Stimulated activated CD8-positive, alpha-beta memory T cell treated with anti-CD3 and anti-CD28 coated beads, Interleukin-7, amount 100 ng/mL, for 48 hours (primary cell): ENCODE measurements around the gene LRRC52.

Experiments
- DNase-seq, 2 donors: peaks; one replicate each; pipeline ENCODE4 v3.0.0-alpha.2; 2020; ENCODE audit warnings: low read depth in 1 of 2; ENCODE audit errors: extremely low read depth in 1 of 2

The LRRC52 gene

DNA sequence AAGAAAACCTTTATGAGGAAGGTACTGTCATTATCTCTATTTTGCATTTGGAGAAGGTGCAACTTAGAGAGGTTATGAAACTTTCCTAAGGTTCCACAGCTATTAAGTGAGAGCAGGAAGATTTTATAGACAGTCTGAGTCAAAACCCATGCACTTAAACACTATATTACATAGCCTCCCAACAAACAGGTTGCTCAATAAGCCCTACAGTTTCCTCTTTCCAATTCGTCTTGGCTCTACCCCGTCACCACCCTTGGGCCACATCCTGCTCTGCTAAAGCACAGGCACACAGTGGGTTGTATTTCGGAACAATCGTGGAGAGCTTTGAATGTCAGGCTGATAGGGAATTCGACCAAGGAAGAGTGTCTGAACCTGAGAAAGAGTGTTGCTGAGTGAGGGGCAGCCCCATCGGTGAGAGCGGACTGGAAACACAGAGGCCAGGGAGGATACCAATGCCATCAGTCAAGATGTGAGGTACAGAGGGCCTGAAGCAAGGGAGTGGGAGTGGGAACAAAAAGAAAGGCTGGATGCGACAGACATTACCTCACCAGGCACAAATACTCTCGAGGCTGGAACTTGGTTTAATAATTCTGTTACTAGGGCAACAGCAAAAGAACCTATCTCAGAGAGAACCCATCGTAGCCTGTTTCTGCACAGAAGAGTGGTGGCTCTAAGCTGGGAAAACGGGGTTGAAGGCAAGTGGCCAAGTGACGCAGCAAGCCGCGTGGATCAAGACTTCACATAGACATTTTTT lies 6.3 kb upstream of the LRRC52 start:
- no peak for DNase-seq

DNA sequence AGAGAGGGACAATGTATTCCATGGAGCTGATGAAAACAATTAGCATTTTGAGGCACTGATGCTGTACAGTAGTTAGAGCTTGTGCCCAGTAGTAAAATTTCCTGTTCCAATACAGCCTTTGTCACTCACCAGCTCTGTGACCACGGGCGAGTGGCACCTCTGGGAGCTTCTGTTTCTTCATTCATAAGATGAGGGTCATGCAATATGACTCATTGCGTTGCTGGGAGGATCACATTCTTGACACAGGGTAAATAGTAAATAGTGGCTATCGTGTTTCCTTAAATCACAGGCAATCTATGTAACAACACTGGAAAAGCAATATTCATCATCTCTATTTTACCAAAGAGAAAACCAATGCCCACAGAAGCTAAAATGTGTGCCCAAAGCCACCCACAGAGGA lies 4.5 kb upstream of the LRRC52 start:
- no peak for DNase-seq

DNA sequence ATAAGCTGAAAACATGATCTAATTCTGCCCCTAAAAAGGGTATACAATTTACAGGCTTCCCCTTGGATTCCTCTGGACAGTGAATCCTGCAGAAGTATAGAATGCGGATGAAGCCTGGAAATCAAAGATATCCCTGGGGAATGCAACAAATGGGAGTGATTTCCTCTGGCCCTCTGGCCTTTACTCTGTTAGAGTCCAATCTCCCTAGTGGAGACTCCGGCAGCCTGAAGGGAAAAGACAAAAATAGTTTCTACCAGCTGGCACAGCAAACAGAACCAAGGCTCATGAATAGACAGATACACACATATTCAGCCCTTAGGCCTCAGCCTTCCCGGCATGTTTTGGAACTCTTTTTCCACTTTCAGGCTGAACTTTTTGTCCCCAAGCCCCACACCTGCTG lies 3.9 kb upstream of the LRRC52 start:
- no peak for DNase-seq

DNA sequence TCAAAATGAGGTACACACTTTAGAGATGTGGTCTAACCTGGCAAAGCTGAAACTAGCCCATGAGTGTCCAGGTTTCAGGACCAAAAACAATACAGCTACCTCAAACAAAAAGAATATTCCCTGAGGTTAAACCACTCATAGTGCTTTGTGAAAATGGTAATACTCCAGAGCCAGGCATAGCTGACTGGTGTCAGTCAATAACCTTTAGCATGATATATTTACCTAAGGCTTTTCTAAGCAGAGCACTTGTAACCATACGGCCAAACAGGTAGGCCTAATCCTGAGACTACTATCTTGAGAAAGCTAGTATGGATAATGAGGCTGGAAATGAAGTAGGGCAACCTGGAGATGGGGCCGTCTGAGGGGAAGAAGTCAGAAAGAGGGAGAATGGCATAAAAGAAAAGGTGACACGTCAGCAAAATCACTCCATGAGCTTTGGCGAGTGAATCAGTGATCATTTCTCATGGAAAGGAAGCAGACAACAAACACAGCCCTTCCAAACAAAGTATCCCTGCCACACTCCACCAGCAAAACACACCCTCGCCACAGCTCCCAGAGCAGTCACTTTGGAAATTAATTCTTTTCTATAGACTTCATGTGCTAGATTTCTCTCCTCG lies 1.7 kb upstream of the LRRC52 start:
- no peak for DNase-seq

DNA sequence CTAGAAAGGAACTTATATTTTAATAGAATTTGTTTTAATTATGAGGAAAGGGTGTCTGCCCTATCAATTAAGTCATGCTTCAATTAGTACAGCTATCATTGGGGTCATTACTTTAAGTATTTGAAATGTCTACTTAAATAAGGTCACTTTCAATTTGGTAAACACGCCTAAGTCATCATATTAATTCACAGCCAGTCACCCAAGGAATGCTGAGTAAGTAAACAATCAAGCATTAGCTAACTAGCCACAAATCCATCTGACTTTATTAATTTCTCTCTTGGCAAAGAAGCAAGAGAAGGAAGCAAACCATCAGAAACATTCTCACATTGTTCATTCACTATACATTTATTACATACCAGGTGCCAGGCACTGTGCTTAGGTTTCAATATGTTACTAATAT lies 1.2 kb upstream of the LRRC52 start:
- no peak for DNase-seq

DNA sequence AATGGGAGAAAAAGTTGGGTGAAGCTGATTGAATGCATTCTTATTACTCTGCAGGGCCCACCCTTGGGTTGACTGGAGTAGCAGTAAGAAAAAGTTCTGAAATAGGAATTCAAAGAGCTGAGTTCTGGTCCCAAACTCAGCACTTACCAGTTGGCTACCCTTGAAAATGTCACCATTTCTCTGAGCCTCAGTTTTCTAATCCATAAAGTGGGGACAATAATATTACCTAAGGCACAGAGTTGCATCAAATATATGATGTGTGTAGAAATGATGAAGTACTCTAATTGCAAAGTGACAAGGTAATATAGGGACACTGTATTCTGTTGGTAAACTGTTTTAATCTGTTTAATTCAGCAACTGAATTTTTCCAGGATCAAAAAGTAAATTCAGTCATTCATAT lies 1.2 kb downstream of the LRRC52 start:
- no peak for DNase-seq

DNA sequence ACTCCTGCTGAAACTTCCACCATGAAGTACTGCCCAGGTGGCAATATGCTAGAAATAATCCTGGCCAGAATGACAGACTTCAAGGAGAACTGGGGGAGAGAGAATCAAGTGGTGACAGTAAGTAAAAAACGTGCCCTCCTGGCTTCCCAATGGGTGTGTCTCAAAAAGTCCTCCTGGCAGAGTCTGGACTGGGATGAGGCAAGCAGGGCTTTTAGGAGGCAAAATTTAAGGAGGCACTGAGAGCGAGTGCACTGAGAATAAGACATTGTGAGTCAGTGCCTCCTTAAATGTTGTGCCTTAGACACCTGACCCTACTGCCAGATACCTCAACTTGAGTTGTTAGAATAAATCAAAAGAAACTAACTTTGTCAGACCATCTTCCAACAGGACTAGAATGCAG lies 2.2 kb downstream of the LRRC52 start:
- DNase-seq, result no peak

DNA sequence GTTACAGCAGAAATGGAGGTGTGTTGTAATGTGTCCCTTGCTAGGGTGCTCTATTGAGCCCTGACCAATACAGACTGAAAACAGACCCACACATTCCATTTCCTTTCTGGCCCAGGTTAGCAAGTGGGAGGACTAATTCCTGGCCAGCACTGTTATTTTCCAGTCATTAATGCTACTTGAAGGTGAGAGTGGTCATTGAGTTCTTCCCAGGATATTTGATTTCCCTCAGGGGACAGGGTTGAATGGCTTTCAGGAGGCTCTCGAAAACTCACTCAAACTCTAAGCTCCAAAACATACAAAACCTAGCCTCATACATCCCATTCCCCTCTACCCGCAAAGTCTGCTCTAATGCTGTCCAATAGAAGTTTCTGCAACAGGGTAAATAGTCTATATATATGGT lies 6.2 kb downstream of the LRRC52 start:
- no peak for DNase-seq

DNA sequence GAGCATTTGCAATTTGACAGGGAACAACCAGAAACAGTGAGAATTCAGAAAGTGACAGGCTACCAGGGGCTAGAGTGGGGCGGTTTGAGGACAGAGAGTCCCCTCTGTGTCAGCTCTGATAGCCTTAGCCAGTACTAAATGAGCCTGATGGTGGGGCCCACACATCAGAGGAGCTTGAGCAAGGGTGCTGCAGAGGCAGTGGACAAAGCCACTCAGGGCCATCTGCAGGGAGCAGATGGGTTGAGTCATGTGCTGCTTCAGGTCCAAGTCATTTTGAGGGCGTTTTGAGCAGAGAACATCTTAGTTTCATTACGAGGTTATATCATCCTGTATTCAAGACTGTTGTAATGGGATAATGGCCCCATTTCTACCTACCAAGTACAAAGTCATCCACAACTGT lies 7.7 kb downstream of the LRRC52 start:
- DNase-seq, result no peak

DNA sequence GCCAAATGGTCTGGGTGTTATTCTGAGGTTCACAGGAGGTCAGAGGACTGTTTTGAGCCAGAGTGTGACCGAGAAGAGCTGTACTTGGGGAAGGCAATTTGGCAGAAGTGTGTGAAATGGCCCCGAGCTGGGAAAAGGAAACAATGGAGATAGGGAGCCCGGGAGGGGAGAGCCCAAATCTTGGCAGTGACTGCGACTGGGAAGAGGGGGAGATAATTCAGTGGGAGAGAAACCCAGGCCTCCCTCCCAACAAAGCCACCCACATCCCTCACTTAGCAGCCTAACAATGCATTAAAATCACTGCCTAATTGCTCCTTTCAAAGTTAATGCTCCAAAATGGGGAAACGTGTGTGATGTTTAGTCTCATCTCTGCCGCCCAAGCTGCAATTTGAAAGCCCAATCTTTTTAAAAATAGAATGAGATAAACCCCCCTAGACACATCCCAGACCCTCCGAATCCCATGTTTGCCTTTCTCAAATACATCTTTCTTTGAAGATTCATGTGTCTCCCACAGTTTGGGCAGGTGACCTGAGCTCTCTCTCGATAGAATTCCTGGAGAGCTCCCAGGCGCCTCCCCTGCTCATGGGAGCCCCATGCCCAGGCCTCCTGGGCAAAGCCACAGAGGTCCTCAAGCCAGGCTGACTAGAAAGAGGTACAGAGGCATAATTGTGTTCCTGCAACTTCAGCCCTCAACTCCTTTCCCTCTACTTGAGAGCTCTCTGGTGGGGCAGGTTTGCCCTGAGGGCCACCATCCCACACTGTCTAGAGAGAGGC lies 17.3 kb downstream of the LRRC52 start:
- no peak for DNase-seq

DNA sequence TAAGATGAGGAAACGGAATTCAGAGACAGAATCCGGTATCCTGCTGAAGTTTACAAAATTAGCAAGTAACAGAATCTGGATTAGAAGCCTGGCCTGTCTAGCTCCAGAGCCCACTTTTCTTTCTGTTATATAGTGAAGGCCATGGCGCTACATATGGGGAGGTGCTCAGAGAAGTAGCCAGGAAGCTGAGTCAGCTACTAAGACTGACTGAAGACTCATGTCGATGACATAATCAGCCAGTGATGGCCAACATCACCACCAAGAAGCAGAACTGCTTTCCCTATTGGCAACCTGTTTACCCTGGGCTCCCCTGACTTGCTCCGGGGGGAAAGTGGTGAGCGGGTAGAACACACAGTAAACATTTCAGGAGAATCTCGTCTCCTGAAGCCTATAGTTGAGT lies 18.8 kb downstream of the LRRC52 start:
- no peak for DNase-seq

DNA sequence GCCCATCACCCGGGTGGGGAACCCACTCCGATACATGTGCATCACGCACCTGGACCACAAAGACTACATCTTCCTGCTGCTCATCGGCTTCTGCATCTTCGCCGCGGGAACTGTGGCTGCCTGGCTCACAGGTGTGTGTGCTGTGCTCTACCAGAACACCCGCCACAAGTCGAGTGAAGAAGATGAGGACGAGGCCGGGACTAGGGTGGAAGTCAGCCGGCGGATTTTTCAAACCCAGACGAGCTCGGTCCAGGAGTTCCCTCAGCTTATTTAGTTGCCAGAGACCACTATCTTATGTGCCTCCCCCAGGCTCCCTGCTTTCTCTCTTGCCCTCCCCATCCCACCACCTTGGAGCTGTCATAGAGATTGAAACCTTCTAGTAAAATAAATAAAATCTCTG lies 19.8 kb downstream of the LRRC52 start:
- DNase-seq, result no peak

DNA sequence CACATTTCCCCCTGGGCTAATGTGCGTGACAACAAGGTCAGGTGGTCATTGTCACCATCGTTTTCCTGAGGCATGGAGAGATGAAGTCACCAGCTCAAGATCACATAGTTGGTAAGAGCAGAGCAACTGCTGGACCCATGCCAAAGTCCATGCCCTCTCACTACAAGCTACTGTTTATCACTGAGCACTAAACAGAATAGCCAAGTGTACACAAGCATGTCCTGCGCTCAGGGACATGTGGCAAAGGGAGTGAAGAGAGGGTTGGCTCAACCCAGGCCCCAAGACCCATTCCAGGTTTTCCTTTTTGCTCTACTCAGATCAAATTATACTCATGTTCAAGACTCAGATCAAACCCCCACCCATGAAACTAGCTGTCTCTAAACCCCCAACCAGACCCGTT lies 20.8 kb downstream of the LRRC52 start:
- DNase-seq, result no peak

DNA sequence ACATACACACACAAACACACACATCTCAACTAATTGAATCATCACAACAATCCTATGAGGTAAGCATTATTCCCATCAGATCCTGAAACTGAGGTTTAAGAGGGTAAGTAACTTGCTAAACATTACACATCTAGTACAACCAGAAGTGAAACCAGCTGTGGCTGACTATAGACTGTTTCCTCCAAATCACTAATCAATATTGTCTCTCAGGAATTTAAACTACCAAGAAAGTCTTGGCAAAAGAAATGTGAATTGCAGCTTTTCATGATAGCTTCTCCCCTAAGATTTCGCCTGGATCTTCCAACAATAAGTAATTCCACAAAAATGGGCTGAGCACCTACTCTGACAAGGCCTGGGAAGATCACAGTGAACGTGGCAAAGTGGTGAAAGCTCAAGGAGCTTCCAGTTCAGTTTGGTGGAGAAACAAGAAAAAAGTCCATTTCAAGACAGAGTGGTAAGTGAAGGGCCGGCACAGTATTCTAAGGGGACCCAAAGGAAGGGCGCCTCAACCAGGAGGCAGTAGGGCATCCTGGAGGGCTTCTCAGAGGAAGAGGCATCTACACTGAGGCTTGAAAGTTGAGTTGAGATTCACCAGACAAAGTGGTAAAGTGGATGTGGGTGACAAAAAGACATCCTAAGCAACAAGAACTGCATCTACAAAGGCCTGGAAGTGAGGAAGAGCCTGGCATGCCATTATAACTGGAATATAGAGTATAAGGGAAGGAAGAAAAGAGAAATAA lies 22.1 kb downstream of the LRRC52 start:
- no peak for DNase-seq

DNA sequence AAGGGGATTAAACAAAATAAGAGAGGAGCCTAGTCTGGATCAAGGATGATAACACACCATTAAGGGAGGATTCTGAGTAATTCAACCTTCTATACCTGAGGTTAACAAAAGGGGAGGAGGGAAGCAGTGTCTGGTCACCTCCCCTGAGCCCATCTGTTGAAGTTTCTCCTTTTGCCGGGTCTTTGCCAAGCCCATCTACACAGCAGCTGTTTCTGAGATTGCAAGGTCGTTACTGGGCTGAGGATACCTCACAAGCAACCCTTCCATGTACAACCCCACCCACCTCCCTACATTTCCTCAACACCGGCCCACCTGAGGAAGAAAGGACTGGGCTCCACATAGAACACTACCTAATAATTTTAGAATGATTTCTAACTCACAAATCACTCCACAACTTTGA lies 26.3 kb downstream of the LRRC52 start:
- DNase-seq, result no peak

DNA sequence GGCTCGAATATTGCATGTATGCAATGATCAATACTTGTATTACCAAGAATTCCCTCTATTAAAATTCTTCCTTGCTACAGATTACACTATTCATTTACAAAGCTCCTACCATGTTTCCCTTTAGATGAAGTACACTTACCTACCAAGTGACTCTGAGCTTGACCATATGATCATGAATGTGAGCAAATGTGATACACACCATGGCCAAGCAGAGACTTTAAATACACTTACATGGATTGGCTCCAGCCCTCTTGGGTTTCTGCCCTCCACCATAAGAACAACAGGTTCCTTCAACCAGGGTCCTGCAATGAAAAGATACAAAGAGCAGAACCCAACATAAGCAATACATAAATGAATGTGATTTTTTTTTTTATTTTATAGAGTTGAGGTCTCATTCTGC lies 30.0 kb downstream of the LRRC52 start:
- no peak for DNase-seq

DNA sequence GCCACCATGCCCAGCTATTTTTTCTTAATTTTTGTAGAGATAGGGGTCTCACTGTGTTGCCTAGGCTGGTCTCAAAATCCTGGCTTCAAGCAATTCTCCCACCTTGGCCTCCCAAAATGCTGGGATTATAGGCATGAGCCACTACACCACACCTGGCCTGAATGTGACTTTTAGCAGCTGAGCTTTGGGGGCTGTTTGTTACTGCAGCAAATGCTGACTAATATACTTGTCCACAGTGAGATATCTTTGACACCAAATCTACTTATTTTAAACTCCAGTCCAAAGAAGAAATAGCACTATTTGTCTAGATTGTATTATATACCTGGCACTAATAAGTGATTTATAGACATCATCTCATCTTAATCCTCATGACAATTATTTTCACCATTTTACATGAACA lies 30.5 kb downstream of the LRRC52 start:
- no peak for DNase-seq

DNA sequence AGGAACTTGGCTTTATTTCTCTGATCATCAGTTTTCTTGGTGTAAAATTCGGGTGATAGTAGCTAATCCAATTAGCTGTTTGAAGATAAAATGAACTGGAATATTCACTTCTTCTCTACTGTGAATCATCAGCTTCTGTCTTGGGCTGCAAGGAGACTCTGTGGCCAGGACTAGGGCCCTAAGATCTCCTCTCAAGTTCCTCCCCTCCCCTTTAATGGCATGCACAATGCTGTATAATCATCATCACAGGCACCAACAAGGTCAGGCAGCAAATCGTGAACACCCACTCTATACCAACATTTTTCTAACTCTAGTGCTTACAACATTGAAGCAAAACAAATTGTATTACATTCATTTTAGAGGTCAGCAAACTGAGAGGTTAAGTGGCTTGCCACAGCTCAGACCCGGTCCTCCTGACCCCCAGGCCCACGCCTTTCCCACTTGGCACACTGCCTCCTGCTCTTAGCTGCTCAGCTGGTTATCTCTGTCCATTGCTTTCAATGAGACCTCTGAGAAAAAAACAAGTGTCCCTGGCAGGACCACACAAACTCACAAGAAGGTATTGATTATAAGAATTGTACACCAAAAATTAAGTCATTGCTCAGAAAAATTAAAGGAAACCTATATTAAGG lies 31.8 kb downstream of the LRRC52 start:
- no peak for DNase-seq

DNA sequence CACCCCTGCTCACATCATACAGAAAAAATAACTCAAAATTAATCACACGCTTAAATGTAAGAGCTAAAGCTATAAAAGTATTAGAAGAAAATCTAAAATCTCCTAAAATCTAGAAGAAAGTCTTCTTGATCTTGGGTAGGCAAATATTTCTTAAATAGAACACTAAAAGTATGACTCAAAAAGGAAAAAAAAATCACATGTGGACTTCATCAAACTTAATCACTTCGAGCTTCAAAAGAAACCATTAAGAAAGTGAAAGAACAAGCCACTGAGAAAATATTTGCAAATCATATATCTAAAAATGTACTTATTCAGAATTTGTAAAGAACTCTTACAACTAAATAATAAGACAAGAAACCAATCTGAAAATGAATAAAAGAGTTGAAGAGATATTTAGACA lies 32.7 kb downstream of the LRRC52 start:
- no peak for DNase-seq

DNA sequence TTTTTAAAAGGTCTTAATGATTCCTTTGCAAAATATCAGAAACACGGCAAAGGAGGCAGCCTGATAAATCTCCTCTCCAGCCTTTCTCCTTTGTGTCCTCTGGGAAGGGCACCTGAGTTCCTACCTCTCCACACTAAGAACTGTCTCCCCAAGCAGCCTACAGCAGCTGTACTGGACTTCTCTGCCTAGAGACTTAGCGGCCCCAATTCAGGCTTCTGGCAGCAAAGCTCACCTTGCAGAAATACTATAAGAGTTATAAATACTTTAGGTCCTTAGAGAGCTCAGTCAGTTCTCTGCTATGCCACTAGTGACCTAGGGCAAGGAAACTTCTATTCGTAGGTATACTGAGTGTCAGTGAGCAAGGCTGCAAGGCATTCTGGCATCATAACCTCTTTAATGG lies 33.9 kb downstream of the LRRC52 start:
- DNase-seq, result no peak
